NCI-H446 treated with DMSO at 0.1 percent for 48 hours (cell line): ENCODE results near the gene CDCA5.

Experiments
- DNase-seq: peaks from one replicate; lab custom pipeline; 2025; lab: John Stamatoyannopoulos, UW

CDCA5 gene

DNA sequence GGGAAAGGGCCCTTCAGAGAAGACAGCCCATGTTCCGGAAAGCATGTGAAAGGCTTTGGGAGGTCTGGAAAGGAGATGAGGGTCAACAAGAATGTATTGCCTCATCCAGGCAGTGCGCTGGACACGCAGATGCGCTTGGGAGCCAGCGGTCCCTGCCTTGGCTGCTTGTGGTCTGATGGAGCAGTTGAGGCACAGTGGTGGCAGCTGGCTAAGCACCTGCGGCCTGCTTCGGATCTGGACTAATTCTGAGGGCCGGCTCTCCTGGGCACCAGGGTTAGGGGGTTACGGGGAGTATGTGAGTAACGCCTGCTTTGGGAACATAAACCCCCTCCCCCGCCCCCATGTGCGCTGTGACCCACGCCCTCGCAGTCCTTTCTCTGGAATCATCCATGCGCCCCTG, 23.2 kb upstream of the CDCA5 start:
- DNase-seq = no peak

- no peak for DNase-seq
These were observed 20.8 kb upstream of the CDCA5 start for GRCh38 chr11:65104628-65105027.

- no peak for DNase-seq
These were observed 19.6 kb upstream of the CDCA5 start for GRCh38 chr11:65103476-65103875.

DNA sequence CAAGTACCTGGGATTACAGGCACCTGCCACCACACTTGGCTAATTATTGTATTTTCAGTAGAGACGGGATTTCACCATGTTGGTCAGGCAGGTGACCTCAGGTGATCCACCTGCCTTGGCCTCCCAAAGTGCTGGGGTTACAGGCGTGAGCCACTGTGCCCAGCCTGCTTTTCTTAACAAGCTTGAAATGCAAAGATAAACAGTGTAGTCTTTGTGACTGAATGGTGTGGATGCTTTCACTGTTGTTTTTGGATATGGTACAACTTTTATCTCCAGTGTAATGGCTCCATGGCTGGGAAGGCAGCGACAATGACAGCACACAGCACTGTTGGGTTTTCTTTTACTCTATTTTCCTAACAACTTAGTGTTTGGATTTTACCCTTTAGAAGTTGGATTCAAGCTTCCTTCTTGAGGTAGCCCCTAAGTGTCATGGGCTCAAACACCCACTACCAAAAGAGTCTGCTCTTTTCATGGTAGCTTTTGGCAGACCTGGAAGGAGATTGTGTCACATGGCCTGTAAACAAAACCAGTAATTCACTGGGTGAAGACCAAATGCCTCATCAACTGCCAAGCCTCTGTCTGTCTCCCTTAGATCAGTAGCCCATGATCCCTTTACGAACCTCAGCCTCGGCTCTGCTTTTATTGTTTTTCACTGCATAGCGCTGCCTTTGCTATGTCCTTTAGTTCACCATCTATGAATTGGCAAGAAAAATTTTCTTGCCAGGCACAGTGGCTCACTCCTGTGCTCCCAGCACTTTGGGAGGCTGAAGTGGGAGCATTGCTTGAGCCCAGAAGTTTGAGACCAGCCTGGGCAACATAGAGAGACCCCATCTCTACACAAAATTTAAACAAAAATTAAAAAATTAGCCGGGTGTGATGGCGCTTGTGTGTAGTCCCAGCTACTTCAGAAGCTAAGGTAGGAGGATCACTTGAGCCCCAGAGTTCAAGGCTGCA, 18.6 kb upstream of the CDCA5 start:
- DNase-seq = no peak

- no peak for DNase-seq
These were observed 17.0 kb upstream of the CDCA5 start for GRCh38 chr11:65100674-65101350.

- no peak for DNase-seq
These were observed 13.1 kb upstream of the CDCA5 start for GRCh38 chr11:65096926-65097325.

- peak; percentile 73 for DNase-seq
These were observed 12.3 kb upstream of the CDCA5 start, which contains the start of gene VPS51 for GRCh38 chr11:65095974-65096806. Gene VPS51, plus strand, starts transcription at chr11:65096214. Its CDS starts 37 bp downstream, at chr11:65096251.

GRCh38 chr11:65095427-65095826, 11.6 kb upstream of the CDCA5 start:
- no peak for DNase-seq

DNA sequence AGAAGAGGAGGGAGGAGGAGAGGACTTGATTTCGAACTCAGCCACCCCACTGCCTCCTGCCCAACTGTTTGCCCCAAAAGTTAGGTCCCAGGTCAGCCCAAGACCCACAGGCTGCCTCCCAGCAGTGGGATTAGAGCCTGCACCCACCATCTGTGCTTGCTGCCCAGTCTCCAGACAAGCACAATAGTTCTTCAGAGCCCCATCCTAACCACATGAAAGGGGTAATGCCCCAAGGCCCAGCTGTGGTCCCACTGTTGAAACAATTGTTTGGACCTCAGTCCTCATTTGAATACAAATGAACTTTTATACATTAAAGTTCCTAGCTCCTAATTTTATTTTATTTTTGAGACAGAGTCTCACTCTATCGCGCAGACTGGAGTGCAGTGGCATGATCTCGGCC, 6.8 kb upstream of the CDCA5 start:
- no peak for DNase-seq

DNA sequence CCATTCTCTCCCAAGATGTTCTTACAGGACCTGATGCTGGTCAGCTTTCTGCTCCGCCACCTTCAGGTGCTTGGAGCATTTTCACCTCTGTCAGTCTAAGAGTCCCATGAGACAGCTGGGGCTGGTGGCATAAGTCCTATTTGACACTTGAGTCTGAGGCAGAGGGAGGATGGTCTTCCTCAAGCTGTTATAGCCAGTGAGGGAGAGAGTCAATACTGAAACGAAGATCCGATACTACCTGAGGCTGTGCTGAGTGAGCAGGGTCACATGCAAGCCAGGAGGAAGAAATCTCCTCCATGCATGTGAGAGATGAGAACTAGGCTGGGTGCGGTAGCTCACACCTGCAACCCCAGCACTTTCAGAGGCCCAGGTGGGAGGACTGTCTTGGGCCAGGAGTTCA, 5.8 kb upstream of the CDCA5 start:
- DNase-seq = no peak

DNA sequence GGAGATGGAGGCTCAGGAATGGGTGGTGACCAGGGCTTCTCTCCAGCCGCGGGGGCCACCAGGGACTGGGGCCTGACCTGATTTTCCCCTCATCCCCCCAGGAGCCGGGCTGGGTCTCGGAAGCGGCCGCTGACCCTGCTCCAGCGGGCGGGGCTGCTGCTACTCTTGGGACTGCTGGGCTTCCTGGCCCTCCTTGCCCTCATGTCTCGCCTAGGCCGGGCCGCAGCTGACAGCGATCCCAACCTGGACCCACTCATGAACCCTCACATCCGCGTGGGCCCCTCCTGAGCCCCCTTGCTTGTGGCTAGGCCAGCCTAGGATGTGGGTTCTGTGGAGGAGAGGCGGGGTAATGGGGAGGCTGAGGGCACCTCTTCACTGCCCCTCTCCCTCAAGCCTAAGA, 4.0 kb upstream of the CDCA5 start:
- DNase-seq = no peak

DNA sequence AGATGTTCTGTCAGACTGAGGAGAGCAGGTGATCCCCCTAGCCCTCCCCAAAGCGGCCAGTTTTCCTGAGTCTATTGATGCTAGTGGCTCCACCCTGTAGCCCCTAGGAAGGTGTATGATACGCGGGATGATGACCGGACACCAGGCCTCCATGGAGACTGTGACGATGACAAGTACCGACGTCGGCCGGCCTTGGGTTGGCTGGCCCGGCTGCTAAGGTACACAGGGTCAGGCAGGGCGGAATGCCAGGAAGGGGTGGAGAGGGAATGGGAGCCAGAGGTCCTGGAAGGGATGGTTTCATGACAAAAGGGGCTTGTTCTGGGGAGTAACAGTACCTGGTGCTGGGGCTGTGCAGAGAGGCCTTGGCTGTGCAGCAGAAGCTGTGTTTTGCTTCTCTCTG, 3.4 kb upstream of the CDCA5 start:
- no peak for DNase-seq

- DNase-seq = no peak
These were observed 3.0 kb upstream of the CDCA5 start for GRCh38 chr11:65086809-65087208.

DNA sequence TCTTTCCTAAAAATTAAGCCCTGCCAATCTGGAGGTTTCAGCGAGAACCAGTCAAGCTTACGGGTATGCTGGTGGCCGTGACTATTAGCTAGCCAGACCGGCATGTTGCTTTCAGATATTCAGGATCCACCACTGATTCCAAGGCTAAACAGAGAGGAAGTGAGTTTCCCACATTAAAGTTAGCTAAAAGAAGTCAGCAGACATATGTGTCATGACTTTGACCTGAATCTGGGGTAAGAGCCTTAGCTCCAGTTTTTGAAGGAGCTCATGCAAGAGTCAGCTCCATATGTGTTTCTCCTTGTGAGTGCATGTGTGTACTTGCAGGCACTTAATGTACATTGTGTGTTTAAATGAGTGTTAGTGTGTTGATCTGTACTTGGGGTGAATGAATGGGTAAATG, 1.6 kb upstream of the CDCA5 start:
- DNase-seq = no peak

GRCh38 chr11:65084598-65085375, 947 bp upstream of the CDCA5 start:
- no peak for DNase-seq

GRCh38 chr11:65083134-65083833, 556 bp downstream of the CDCA5 start:
- no peak for DNase-seq

GRCh38 chr11:65078786-65079342, 5.0 kb downstream of the CDCA5 start:
- no peak for DNase-seq

DNA sequence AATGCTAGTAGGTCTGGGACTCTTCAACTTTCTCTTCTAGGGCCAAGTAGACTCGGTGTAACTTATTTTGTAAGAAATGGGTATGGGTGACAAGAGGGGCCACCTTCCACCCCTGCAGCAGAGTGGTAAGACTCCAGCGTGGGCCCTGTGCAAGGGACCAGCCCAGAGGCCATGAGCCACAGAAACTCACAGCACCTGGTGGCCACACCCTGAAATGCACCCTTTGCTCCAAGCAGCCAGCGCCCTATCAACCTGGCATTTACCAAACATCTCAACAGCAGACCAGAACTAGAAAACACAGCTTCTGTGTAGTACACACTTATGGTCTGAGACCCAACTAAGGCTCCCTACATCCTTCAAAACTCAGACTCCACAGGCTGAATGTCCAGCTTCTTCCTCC, 5.7 kb downstream of the CDCA5 start:
- DNase-seq = no peak

GRCh38 chr11:65077451-65077850, 6.4 kb downstream of the CDCA5 start:
- DNase-seq = no peak

DNA sequence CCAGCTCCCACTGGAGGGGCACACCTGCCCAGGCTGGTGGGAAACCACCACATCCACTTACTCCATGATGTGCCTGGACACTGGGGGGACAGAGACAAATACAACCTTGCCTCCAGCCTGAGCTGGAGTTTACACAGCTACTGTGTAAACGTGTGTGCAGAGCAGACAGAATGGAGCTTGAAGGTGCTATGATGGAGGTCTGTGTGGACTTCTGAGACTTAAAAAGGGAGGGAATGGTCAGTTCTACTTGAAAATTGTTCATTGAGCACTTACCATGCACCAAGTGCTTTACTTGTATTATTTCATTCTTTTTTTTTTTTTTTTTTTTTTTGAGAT, 11.2 kb downstream of the CDCA5 start:
- no peak for DNase-seq
